Myocyte (in vitro differentiated cells): ENCODE results near the gene HRH3. TPM values are rescaled to one million over a fixed set of nuclear protein-coding genes. Genes with fewer than 3 reads are reported as not detected.

ENCODE experiments used
- DNase-seq: peaks from one replicate; pipeline ENCODE4 v3.0.0-alpha.2; 2012; ENCODE audit warnings: low read depth
- total RNA-seq: library from RNA; depleted of rRNA; stranded (reverse); fragments of >200 nt; gene quantifications from 2 replicates; pipeline ENCODE4 v1.2.3, GENCODE V29; 2014

Gene HRH3
- total RNA-seq, 1 donor from 2014 or later: 0.08 TPM

DNA sequence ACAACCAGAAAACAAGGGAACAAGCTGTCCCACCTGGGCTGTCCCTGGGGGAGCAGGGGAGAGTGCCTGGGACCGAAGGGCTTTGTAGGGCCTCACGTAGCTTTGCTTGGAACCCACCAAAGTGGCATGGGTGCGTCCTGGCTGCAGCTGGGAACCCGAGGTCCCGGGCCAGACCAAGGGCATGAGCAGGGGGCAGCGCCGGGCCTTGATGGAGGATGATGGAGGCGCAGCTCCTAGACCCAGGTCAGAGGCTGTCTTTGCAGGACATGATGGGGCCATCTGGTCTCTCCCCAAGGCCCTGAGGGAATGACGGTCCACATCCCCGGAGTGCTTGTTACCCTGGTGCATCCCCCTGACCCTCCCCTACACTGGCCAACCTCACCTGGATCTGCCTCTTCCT is 10.6 kb upstream of the HRH3 start:
- DNase-seq: no peak

DNA sequence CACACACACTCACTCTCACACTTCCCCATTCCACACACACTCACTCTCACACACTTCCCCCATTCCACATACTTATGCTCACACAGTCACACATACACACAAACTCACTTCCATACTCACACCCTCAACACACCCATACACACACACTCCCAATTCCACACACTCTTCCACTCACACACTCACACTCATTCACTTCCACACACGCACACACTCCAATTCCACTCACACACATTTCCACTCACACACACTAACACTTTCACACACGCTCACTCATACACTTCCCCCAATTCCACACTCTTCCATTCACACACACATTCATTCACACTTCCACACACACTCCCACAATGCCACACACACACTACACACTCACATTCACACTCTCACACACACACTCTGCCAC is 10.2 kb upstream of the HRH3 start:
- DNase-seq: no peak

DNA sequence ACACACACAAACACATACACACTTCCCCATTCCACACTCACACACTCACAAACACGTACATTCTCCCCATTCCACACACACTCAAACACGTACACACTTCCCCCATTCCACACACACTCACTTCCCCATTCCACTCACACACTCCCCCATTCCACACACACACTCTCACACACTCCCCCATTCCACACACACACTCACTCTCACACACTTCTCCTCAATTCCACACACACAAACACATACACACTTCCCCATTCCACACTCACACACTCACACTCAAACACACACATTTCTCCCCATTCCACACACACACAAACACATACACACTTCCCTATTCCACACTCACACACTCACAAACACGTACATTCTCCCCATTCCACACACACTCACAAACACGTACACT is 9.6 kb upstream of the HRH3 start:
- no peak for DNase-seq

DNA sequence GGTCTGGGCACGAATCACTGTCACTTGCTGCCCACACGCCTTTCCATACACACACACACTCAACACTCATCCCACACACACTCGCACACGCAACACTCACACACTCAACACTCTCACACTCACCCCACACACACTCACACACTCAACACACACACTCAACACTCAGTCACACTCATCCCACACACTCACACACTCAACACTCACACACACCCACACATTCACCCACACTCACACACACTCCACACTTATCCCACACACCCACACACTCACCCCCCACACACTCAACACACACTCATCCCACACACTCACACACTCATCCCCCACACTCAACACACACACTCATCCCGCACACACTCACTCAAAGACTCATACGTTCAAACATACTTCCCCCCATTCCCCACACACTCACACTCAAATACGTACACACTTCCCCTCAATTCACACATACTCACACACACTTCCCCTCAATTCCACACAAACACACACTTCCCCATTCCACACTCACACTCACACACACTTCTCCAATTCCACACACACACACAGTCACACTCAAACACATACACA is 9.0 kb upstream of the HRH3 start:
- DNase-seq: no peak

DNA sequence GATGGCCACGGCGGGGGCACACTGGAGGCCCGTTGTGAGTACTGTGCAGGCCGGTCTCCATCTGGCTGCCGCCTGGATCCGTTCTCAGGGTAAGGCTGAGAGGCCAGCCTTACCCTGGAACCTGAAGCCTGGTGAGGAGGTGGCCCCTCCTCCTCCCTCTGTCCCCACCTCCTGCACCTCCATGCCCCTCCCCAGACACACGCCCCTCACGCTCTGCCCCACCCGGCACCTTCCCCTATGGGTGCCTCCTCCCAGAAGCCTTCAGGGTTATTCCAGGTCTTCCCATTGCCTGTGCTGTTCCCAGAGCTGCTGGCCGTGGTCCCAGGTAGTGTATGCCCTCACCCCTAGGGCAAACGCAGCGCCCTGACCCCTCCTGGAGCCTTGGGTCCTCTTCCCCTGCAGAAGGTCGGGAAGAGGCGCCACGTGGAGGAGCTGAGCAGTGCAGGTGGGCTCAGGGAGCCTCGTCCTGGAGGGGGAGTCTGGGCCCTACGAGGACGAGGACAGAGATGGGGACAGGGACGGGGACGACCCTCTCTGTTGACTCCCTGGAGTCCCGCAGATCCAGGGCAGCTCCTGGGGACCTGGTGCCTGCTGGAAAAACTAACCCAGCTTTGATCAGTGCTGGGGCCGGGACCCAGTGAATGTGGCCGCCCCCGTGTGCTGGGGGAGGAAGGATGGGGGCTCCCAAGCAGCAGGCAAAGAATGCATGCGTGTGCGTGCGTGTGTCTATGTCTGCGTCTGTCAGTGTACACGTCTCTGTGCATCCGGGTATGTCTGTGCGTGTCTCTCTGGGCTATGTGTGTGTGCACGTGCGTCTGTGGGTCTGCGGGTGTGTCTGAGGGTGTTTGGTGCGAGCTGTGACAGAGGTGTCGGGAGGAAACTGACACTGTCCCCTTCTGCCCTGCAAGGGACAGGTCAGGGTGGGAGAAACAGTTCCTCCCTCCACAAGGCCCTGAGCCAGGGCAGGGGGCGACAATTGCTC is 8.2 kb upstream of the HRH3 start:
- no peak for DNase-seq

DNA sequence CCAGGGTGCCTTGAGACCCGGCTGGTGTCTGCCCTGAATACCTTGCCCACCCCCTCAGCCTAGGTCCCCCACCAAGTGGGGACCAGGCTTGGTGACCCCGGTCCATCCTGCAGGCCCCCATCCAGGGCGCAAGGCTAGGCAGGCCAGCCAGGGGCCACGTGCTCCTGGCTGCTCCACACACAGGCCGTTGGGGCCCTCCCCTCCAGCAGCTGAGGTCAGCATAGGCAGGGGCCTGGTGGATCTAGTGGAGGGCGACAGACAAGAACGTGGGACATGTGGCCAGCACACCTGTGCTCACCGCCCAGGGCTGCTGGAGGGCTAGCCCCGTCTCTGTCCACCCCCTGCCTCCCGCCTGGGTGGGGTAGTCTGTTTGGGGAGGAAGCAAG is 7.5 kb upstream of the HRH3 start:
- no peak for DNase-seq

DNA sequence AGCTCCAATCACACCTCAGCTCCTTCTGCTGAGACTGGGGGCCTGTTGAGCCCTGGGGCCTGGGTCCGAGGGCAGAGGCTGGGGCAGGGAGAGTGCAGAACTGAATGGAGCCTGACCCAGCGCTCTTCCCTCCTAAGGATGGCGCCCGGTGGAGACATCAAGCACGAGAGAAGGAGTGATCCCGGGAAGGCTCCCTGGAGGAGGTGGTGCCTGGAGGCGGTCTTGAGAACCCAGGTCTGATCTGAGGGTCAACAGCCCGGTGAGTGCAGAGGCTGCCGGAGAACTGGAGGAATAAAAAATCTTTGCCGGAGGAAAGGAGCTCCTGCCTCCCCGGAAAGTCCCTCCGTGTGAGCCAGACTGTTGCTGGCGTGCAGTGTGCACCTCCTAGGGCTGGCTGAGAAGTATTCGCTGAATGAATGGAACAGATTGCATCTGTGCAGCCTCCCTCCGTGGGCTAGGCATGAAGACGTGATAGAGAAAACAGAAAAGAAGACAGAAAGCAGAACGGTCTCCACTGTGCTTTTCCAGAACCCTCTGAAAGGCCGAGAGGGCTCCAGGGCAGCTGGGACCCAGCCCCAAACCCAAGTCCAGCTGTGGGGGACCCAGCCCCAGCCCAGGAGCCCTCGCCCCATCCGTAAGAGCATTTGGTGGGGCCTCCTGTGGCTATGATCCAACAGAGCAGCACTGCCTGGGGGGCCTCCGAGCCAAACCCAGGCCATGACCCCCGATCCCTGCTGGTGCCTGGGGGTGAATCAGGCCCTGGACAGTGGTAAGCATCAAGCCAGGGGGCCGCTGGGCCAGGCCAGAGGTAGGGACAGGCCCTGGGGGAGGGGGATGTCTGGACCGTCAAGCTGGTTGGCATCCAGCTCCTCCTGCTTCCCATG is 6.9 kb upstream of the HRH3 start:
- DNase-seq: no peak

DNA sequence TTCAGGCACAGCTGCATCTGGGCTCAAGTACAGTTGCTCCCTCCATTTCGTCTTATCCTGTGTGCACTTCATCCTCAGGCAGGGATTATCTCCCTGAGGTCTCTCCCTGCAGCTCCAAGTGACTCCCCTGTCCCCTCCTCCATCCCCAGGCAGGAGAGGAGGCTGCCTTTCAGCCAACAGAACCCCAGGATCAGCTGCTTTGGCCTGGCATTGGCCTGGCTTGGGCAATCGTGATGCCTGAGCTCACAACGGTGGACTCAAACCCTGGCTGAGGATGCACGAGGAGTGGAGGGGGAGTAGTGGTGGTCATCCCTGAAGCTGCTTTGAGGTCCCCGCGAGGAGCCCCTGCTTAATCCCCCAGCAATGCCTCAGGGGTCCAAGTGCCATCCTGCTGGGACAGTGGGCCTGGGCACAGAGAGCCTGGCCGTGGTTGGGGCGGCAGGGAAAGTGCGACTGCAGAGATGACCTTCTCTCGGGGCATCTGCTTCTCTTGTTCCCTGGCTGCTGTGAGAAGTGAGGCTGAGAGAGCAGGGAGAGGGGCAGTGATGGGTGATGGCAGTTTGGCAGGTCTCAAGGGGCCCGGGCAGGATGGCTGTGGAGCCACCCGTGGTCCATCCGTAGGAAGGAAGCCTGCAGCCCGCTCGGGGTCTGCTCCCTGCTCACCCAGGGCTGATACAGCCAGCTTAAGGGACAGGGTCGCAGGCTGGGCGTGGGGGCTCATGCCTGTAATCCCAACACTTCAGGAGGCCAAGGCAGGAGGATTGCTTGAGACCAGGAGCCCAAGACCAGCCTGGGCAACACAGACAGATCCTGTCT is 6.0 kb upstream of the HRH3 start:
- DNase-seq: no peak

DNA sequence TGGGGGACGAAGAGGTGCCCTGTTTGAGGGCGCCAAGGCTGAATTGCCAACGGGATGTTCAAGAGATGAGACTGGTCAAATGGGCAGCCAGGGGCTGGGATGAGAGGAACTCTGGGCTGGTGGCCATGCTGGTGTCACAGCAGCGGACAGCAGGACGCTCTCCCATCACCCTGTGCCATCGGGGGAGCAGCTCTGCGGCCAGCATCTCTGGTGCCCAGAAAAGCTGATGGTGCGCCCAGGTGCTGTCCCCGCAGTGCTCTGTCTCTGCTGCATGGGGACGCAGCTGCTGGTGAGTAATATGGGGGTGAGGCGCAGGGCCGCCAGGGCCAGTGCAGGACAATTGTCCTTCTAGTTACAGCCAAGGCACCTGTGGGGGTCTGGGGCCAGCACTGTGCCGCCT is 4.9 kb upstream of the HRH3 start:
- no peak for DNase-seq

DNA sequence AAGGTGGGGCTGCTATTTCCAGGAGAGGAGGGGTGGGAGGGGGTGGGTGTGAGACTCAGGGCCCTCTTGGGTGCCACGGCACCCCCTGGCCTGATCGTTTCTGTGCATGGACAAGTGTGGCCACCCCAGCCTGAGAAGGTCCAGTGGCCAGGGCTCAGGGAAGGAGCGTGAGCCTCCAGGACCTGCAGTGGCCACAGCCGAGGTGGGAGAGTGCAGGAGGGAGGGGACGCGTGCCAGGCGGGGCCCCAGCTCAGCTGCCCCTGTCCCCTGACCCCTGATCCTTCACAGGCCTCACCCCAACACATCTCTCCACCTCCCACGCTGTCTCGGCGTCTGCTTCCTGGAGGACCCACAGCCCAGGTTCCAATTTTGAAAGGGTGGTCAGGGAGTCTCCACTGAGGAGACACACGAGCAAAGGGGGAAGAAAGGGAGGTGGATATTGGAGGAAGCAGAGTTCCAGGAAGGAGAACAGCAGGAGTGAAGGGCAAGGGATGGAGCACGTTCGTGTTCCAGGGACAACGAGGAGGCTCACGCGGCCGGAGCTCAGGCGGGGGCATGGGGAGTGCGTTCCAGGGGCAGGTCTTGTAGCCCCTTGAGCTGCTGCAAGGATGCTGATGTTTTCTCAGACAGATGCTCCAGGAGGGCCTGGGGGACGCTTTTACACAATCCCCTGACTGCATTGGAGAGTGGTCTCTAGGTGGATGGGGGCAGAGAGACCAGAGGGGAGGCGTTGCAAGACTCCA is 4.2 kb upstream of the HRH3 start:
- DNase-seq: no peak

DNA sequence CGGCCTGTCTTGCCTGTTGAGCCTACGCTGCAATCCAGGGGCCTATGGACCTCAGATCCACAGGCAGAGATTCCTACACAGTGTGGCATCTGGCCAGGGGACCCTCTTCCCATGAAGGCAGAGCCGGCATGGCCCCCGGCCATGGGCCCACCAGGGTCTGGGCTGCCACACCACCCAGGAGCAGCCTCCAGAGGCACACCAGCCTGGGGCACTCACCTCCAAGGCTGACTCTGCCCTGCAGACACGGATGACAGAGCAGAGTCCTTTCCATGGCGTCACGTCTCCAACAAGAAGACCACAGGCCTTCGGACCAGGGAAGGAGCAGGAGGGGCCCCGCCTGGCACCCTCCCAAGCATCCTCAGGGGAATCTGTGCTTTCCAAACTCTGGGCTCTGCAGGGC is 3.5 kb upstream of the HRH3 start:
- no peak for DNase-seq

DNA sequence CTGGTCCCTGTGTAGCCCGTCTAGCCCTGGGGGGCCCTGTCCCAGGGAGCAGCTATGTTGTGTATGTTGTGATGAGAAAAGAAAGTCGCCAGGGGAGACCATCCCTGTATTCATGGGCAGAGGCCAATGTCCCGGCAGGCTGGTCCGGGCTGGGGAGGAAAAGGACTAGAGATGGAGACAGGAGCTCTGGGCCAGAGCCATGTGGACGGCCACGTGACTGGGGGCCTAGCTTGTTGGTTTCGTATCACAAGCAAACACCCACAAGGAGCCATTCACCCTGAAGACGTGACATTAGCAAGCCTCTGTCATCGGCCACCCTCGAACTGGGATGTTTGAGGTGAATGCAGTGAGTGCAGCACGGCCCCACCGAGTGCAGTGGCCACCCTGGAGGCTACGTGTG is 2.9 kb upstream of the HRH3 start:
- DNase-seq: no peak

DNA sequence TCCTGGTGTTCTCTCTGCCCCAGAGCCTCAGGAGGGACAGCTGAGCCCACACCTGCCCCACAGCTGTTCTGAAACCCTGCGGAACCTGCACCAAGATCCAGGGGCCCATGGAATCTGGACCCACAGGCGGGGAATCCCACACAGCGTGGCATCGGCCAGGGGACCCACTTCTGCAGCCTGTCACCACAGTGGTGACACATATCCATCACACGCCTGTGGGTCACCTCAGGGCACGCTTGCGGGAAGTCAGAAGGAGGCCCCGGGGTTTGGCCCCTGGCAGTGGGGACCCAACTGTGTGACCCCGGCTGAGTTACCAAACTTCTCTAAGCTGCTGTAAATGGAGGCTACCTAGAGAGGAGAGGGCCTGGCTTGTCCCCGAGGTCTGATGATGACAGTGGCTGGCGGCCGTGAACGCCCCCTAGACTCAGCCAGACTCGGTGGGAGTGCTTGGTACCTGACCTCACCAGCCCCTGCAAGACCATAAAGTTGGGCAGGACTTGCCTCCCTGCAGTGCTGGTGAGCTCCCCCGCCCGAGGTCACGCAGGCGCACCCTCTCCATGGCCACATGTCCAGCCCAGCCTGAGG is 2.3 kb upstream of the HRH3 start:
- no peak for DNase-seq

DNA sequence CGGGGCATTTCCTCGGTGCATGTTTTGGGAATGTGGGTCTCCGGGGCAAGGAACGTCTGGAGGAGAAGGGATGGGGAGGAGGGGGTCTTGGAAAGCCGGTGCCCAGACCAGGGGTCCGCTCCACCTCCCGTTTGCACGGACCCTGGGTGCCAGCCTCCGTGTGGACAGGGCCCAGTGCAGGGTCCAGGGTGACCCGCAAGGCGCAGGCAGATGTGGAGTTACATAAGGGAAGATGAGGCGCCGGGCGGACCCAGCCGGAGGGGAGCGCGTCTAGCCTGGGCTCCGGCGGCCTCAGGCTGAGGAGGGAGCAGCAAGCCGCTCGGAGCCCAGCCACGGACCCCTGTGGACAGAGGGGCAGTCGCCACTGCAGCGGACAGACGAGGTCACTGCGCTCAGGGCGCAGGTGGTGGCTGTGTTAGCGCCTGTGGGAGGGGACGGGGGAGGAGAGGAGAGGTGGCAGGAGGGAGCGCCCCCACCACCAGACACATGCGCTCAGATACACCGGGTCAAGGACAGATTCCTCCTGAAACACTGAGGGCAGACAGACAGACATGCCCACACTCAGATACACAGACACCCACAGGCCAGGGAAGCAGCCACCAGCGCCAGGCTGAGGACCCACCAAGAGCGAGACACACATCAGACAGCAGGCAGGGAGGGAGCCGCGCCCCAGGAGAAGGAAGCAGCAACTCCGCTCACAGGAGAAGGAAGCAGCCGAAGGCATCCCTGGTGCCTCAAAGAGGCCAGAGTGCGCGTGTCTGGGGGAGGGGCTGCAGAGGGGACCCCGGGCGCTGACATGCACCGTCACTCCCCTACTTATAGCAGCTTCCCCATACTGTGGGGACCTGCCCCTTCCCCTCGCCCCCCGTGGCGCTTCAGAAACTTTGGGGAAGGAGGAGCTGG is 839 bp upstream of the HRH3 start:
- no peak for DNase-seq

DNA sequence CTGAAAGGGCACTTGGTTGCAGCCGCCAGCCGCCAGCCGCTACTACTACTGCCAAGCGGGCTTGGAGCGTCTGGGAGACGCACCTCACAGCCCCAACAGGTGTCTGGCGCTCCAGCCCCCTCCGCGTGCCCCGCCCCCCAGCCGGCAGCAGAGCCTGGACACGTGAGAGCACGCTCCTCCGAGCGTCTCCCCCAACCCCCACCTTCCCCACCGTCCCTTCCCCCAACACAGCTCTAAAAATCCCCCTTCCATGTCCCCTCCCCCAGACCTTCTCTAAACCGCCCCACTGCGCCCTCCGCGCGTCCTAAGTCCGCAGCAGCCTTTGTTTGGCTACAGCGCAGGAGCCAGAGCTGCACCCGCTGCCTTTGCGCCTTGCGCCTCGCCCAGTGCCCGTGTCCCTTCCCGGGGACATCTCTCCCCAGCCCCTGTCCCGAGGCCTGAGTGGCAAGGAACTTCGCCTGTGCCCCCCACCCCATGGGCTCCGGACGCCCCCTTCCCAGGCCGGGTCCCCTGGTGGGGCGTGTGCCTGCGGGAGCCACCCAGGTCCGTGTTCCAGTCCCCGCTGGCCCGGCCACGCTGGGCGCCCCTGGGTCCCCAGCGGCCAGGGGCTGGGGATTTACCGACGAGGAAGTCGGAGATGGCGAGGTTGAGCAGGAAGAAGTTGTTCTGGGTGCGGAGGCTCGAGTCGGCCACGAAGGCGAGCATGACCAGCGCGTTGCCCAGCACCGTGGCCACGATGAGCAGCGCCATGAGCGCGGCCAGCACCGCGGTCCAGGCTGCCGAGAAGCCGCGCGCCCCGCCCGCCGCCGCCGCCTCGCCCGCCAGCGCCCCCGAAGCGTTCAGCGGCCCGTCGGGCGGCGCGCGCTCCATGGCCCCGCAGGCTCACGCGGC is 732 bp downstream of the HRH3 start:
- DNase-seq: no peak

DNA sequence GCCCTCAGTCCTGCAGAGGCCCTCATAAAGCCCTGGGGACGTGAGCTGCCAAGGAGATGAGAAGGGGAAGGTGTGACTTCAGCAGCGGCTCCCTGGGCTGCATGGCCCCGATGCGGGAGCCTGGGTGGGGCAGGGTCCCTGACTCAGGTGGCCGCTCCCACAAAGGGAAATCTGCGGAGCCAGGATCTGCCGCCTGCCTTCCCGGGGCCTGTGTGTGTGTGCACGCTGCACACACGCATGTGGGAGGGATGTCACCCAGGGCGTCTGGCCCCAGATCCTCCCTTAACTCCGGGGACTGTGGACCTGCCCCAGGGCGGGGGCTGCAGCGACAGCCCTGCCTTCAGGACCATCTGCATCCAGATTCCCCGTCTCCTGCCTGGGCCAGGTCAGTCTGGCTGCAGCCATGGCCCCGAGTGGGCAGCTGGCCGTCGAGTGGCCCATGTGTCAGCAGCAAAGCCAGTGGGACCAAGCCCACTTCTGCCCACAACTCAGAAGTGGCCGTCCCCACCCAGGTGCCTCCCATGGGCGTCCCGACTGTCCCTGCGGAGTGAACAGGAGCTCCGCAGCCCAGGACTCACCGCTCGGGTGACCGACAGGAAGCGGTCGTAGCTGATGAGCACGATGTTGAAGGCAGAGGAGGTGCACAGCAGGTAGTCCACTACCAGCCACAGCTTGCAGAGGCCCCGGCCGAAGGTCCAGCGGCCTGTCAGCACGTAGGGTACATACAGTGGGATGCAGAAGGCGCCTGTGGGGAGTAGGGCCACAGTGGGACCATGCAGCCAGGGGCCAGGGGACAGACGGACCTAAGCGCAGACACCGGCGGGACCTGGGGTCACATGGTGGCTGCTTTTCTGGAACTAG is 1.9 kb downstream of the HRH3 start:
- no peak for DNase-seq
